ENCODE results near the gene CSNK1D. TPM values are rescaled to one million over a fixed set of nuclear protein-coding genes. Genes with fewer than 3 reads are reported as not detected.

The CSNK1D gene
- total and polyA plus RNA-seq, 4 donors: 72.7 to 160 (median 123) TPM

DNA sequence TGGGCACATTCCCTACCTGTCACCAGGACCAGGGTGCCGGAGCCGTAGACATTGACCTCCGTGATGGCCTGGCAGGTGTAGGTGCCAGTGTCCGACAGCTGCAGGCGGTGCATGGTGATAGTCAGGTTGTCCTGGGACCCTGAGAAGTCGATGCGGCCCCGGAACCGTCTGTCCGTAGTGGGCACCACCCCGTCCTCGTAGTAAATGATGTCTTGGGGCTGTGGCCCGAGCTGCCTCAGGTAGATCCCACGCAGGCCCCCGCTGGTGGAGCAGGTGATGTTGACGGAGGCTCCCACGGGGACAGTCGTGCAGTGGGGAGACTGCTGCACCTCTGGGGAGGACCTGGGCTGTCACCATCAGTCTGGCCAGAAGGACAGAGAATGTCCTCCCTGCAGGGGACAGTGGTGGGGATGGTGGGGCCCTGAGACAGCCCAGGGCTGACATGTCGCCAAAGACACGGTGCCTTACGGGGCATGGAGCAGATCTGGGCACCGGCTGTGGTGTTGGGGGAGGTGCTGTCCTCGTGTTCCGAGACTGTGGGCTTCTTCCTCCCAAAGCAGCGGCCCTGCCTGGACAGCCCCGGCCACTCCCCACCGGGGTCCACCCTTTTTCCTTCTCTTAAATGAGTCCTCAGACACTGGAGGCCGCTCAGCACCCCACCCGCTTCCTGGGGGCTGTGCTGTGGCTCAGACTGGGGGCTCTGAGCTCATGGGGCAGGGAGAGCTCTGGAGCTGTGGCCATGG is 43.3 kb upstream of the CSNK1D start:
- no peak overlapping the region for H3K27ac ChIP-seq (ENCODE audit: low read depth in 1 of 2, low read length in 1 of 2)
- no peak for ATAC-seq (ENCODE audit: insufficient read depth, low FRiP score)
- H3K4me3 ChIP-seq: no peak overlapping the region
- WGBS, 2 donors: 74 to 86% methylated on average over 29 of the region's 29 CpGs
- TF ChIP-seq, protein P1, sequence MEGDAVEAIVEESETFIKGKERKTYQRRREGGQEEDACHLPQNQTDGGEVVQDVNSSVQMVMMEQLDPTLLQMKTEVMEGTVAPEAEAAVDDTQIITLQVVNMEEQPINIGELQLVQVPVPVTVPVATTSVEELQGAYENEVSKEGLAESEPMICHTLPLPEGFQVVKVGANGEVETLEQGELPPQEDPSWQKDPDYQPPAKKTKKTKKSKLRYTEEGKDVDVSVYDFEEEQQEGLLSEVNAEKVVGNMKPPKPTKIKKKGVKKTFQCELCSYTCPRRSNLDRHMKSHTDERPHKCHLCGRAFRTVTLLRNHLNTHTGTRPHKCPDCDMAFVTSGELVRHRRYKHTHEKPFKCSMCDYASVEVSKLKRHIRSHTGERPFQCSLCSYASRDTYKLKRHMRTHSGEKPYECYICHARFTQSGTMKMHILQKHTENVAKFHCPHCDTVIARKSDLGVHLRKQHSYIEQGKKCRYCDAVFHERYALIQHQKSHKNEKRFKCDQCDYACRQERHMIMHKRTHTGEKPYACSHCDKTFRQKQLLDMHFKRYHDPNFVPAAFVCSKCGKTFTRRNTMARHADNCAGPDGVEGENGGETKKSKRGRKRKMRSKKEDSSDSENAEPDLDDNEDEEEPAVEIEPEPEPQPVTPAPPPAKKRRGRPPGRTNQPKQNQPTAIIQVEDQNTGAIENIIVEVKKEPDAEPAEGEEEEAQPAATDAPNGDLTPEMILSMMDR (IDR thresholded peaks at IDR 0.05; ENCODE audit: control extremely low read depth, extremely low read depth): no peak
- H3K36me3 ChIP-seq (ENCODE audit: control insufficient read depth in 4 of 4, insufficient read depth in 4 of 4, low read length in 4 of 4): peaks cover 0 to 2% (median 0%) of the 10 kb centered on the region in 4 donors
- H3K27me3 ChIP-seq (ENCODE audit: control insufficient read depth in 3 of 3, insufficient read depth in 3 of 3, low read length in 2 of 3): peaks cover 0 to 18% (median 0%) of the 10 kb centered on the region in 3 donors
- no peaks in the 10 kb centered on the region for H3K9me3 ChIP-seq (ENCODE audit: control insufficient read depth in 4 of 4, insufficient read depth in 3 of 4, low read length in 3 of 4)
- H3K4me1 ChIP-seq (ENCODE audit: control insufficient read depth in 5 of 5, insufficient read depth in 5 of 5, low read length in 5 of 5): peaks cover 0 to 7% (median 3%) of the 10 kb centered on the region in 5 donors
- no peak overlapping the region for H3K9ac ChIP-seq (ENCODE audit: insufficient read depth in 1 of 2, low read length in 2 of 2)
- no peak for DNase-seq

DNA sequence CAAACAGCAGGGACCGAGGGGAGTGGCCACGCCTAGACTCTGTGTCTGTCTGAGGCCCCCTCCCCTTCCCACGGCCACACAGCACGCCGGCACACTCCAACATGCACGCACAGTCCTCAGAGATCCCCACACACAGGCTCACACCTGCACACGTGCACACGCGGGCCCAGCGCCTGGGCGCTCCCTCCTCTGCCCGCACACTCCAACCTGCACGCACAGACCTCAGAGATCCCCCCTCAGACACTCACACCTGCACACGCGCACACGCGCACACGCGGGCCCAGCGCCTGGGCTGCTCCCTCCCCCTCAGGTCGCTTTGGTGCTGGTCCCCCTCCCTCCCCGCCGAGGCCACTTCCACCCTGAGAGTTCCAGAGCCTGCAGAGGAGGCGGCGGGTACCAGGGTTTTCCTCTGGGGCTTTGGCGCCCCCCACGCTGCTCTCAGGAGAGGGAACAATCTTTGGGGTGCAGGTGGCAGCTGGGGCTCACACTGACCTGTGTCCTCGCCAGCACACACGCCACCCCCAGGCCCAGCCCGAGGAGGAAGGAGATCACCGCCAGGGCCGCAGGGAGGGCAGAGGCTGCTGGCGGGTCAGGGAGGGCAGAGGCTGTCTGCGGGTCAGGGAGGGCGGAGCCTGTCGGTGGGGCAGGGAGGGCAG is 42.3 kb upstream of the CSNK1D start:
- Histone ChIP-seq H3K27ac (ENCODE audit: low read depth in 1 of 2, low read length in 1 of 2) (no peak overlapping the region), H3K9ac (ENCODE audit: insufficient read depth in 1 of 2, low read length in 2 of 2) (no peak overlapping the region), H3K27me3 (ENCODE audit: control insufficient read depth in 3 of 3, insufficient read depth in 3 of 3, low read length in 2 of 3) (peaks cover 0 to 15% (median 2%) of the 10 kb centered on the region in 3 donors), H3K9me3 (ENCODE audit: control insufficient read depth in 4 of 4, insufficient read depth in 3 of 4, low read length in 3 of 4) (no peaks in the 10 kb centered on the region), H3K36me3 (ENCODE audit: control insufficient read depth in 4 of 4, insufficient read depth in 4 of 4, low read length in 4 of 4) (no peaks in the 10 kb centered on the region), H3K4me1 (ENCODE audit: control insufficient read depth in 5 of 5, insufficient read depth in 5 of 5, low read length in 5 of 5) (peaks cover 0 to 7% (median 3%) of the 10 kb centered on the region in 5 donors), H3K4me3 (no peak overlapping the region)
- DNase-seq (no peak), ATAC-seq (ENCODE audit: insufficient read depth, low FRiP score) (no peak)
- 11 to 12% methylated on average over 31 to 36 of the region's 36 CpGs for WGBS, 2 donors
- TF ChIP-seq, protein P1 (IDR thresholded peaks at IDR 0.05; ENCODE audit: control extremely low read depth, extremely low read depth): no peak

DNA sequence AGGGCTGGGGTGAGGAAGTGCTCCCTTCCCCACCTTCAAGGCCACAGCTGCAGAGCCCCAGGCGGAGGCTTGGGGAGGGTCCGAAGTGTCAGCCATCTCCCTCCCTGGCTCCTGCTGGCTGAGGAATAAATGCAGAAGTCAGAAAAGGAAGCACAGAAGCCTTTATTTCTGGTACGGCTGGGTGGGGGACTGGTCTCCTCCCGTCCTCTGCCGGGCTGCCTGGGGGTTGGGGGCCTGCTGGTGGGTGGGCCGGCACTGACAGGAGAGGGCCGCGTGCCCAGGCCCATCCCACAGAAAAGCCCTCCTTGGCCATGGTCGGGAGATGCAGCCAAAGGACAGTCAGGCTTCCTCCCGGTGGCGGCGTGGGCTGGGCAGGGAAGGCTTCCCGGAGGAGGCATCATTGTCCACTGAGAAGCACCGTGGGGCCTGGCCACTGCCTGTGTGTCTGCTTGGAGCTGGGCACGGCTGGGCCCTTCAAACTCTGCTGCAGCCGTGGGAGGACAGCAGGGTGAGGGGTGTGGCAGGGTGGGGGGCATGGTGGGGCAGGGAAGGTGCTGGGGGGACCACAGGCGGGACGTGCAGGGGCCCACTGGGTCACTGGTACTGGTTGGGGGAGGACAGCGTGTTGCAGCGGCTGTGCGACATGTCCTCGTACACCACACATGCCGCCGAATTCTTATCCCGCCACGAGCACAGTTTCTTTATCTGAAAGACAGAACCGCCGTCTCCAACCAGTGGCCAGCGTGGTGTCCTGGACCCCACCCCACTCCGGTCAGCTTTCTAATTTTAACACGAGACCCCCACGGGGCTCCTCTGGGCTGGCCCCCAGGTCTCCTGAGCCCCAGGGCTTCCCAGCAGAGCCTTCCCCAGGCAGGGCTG is 41.5 kb upstream of the CSNK1D start:
- no peak overlapping the region for H3K27ac ChIP-seq (ENCODE audit: low read depth in 1 of 2, low read length in 1 of 2)
- peaks cover 0 to 7% (median 3%) of the 10 kb centered on the region in 5 donors for H3K4me1 ChIP-seq (ENCODE audit: control insufficient read depth in 5 of 5, insufficient read depth in 5 of 5, low read length in 5 of 5)
- peaks cover 0 to 15% (median 2%) of the 10 kb centered on the region in 3 donors for H3K27me3 ChIP-seq (ENCODE audit: control insufficient read depth in 3 of 3, insufficient read depth in 3 of 3, low read length in 2 of 3)
- WGBS, 2 donors: 42 to 48% methylated on average over 31 to 32 of the region's 32 CpGs
- H3K9ac ChIP-seq (ENCODE audit: insufficient read depth in 1 of 2, low read length in 2 of 2): no peak overlapping the region
- DNase-seq (no peak), ATAC-seq (ENCODE audit: insufficient read depth, low FRiP score) (no peak)
- H3K4me3 ChIP-seq: no peak overlapping the region
- H3K9me3 ChIP-seq (ENCODE audit: control insufficient read depth in 4 of 4, insufficient read depth in 3 of 4, low read length in 3 of 4): no peaks in the 10 kb centered on the region
- TF ChIP-seq, protein P1 (IDR thresholded peaks at IDR 0.05; ENCODE audit: control extremely low read depth, extremely low read depth): no peak
- H3K36me3 ChIP-seq (ENCODE audit: control insufficient read depth in 4 of 4, insufficient read depth in 4 of 4, low read length in 4 of 4): no peaks in the 10 kb centered on the region
